GM12878 (cell line): ENCODE measurements around the gene LAMA4. TPM values are rescaled to one million over a fixed set of nuclear protein-coding genes. Genes with fewer than 3 reads are reported as not detected.

Source experiments
- ATAC-seq: fragments of 200-7000 bp; cut with Tn5 transposase; 3 replicates; pipeline ENCODE4 v1.9.1; 2020; ENCODE audit warnings: mild to moderate bottlenecking, moderate library complexity
- BruUV-seq: library from RNA; stranded (reverse); fragments of 400-500 nt; replicated peaks from 2 replicates; lab custom pipeline; 2021; lab: Mats Ljungman, UMichigan
- CTCF ChIA-PET: fragments of 300-600 bp; sonication (Branson Sonifier 250); formaldehyde crosslinking; extraction: SDS; loops from one replicate; lab custom pipeline; 2021; ENCODE audit warnings: inconsistent platforms; lab: Yijun Ruan, JAX
- POLR2A ChIA-PET: fragments of 350-600 bp; formaldehyde crosslinking; extraction: SDS; loops from one replicate; lab custom pipeline; 2021; ENCODE audit warnings: inconsistent platforms; lab: Charles Lee
- RAD21 ChIA-PET: fragments of 300-600 bp; sonication (Branson Sonifier 250); formaldehyde crosslinking; loops from one replicate; lab custom pipeline; 2023; ENCODE audit warnings: antibody characterized with exemption; ENCODE audit not compliant: unreplicated experiment; lab: Charles Lee
- SMC1A ChIA-PET: fragments of 300-600 bp; sonication (Branson Sonifier 250); formaldehyde crosslinking; loops from one replicate; lab custom pipeline; 2023; ENCODE audit not compliant: unreplicated experiment, uncharacterized antibody; lab: Charles Lee
- DNase-seq: peaks from one replicate; pipeline ENCODE4 v3.0.0-alpha.2; 2011; ENCODE audit warnings: low read depth, low spot score
- FAIRE-seq: peaks from 3 replicates; lab custom pipeline; 2011; peaks lifted over from hg19 to GRCh38; lab: Jason Lieb, UNC
- H2AFZ ChIP-seq: 2 replicates; pipeline ENCODE4 v1.6.0; 2011; ENCODE audit warnings: low read depth, low read length, control low read depth; ENCODE audit not compliant: control insufficient read depth
- H3K27ac ChIP-seq: 2 replicates; pipeline ENCODE4 v1.5.1; 2011; ENCODE audit warnings: control low read depth; ENCODE audit not compliant: control insufficient read depth, insufficient read depth
- H3K27me3 ChIP-seq, 2 experiments: replicated peaks in 1 of 2; 2 replicates each; pipeline versions ENCODE4 v1.6.0 to v1.6.1; 2011; ENCODE audit warnings: low read length in 1 of 2; ENCODE audit not compliant: control insufficient read depth in 2 of 2, insufficient read depth in 2 of 2
- H3K36me3 ChIP-seq, 2 experiments: 2 replicates each; pipeline ENCODE4 v1.5.1; 2011; ENCODE audit warnings: low read length in 1 of 2; ENCODE audit not compliant: control insufficient read depth in 2 of 2, insufficient read depth in 2 of 2
- H3K4me1 ChIP-seq: 2 replicates; pipeline ENCODE4 v1.6.1; 2011; ENCODE audit warnings: mild to moderate bottlenecking, low read length, moderate library complexity, mixed read lengths; ENCODE audit not compliant: control insufficient read depth, insufficient read depth
- H3K4me2 ChIP-seq: 2 replicates; pipeline ENCODE4 v1.6.0; 2011; ENCODE audit warnings: control low read depth; ENCODE audit not compliant: control insufficient read depth, insufficient read depth
- H3K4me3 ChIP-seq: fragments of 200-600 bp; sonication (generic); 2 replicates; pipeline ENCODE4 v1.5.1; 2016
- H3K79me2 ChIP-seq: 2 replicates; pipeline ENCODE4 v1.6.0; 2011; ENCODE audit warnings: low read length; ENCODE audit not compliant: control insufficient read depth, insufficient read depth
- H3K9ac ChIP-seq: 2 replicates; pipeline ENCODE4 v1.8.0; 2011; ENCODE audit warnings: low read length, control low read depth, mixed read lengths; ENCODE audit not compliant: control insufficient read depth, insufficient read depth
- H3K9me3 ChIP-seq: replicated peaks from 3 replicates; pipeline ENCODE4 v1.5.1; 2011; ENCODE audit warnings: mild to moderate bottlenecking, low read length; ENCODE audit not compliant: control insufficient read depth, insufficient read depth
- H4K20me1 ChIP-seq: 2 replicates; pipeline ENCODE4 v1.6.0; 2011; ENCODE audit not compliant: control insufficient read depth, insufficient read depth
- CEBPB ChIP-seq, 2 experiments: fragments of 150-350 bp in 1 of 2; IDR thresholded peaks; 2 replicates each; pipeline ENCODE4 v1.6.1; 2012 to 2014; ENCODE audit warnings: low read depth in 2 of 2, low read length in 2 of 2, borderline replicate concordance in 1 of 2, inconsistent platforms in 1 of 2
- IRF3 ChIP-seq: fragments of 450-650 bp; IDR thresholded peaks from 2 replicates; pipeline ENCODE4 v1.6.1; 2014; ENCODE audit warnings: mild to moderate bottlenecking
- LARP7 ChIP-seq: fragments of 450-650 bp; IDR thresholded peaks from 2 replicates; pipeline ENCODE4 v1.6.1; 2017; ENCODE audit warnings: mild to moderate bottlenecking
- MXI1 ChIP-seq: fragments of 150-350 bp; IDR thresholded peaks from 2 replicates; pipeline ENCODE4 v1.6.1; 2011; ENCODE audit warnings: low read depth, mild to moderate bottlenecking, inconsistent platforms, low read length, improper control_type of control experiment
- MYC ChIP-seq: IDR thresholded peaks from 2 replicates; pipeline ENCODE4 v1.6.1; 2011; ENCODE audit warnings: mild to moderate bottlenecking, low read length, moderate library complexity, inconsistent platforms; ENCODE audit not compliant: insufficient read depth, insufficient replicate concordance, insufficient read length, severe bottlenecking
- NFXL1 ChIP-seq: fragments of 450-650 bp; IDR thresholded peaks from 2 replicates; pipeline ENCODE4 v1.6.1; 2017; ENCODE audit warnings: antibody characterized with exemption, mild to moderate bottlenecking, borderline replicate concordance
- NFYB ChIP-seq: IDR thresholded peaks from 2 replicates; pipeline ENCODE4 v1.6.1; 2011; ENCODE audit warnings: low read depth, mild to moderate bottlenecking, low read length, improper control_type of control experiment, moderate library complexity; ENCODE audit not compliant: insufficient read depth
- NR2C1 ChIP-seq: fragments of 450-650 bp; IDR thresholded peaks from 2 replicates; pipeline ENCODE4 v1.6.1; 2017; ENCODE audit warnings: antibody characterized with exemption, mild to moderate bottlenecking, moderate library complexity
- RBBP5 ChIP-seq: fragments of 200-600 bp; sonication (generic); conservative IDR thresholded peaks from 2 replicates; pipeline ENCODE4 v1.6.1; 2016
- RCOR1 ChIP-seq: conservative IDR thresholded peaks from 2 replicates; pipeline ENCODE4 v1.6.1; 2012; ENCODE audit warnings: low read depth, low read length, improper control_type of control experiment
- SIX5 ChIP-seq: IDR thresholded peaks from 2 replicates; pipeline ENCODE4 v1.6.1; 2011; ENCODE audit warnings: mild to moderate bottlenecking, low read depth, low read length, moderate library complexity; ENCODE audit not compliant: severe bottlenecking
- SMAD5 ChIP-seq: IDR thresholded peaks from 2 replicates; pipeline ENCODE4 v1.6.1; 2016; ENCODE audit warnings: antibody characterized with exemption, low read depth
- SREBF1 ChIP-seq: IDR thresholded peaks from 2 replicates; pipeline ENCODE4 v1.6.1; 2012; ENCODE audit warnings: mild to moderate bottlenecking, low read length
- WRNIP1 ChIP-seq: IDR thresholded peaks from 2 replicates; pipeline ENCODE4 v1.6.1; 2011; ENCODE audit warnings: low read depth, low read length, improper control_type of control experiment, borderline replicate concordance
- ZNF687 ChIP-seq: fragments of 450-650 bp; IDR thresholded peaks from 2 replicates; pipeline ENCODE4 v1.6.1; 2017; ENCODE audit warnings: mild to moderate bottlenecking, moderate library complexity
- WGBS: methylation state at CpG from one replicate; pipeline ENCODE4 v1.1.6; 2016; ENCODE audit warnings: low lambda C conversion rate; ENCODE audit not compliant: insufficient replicate concordance, insufficient coverage; ENCODE audit errors: missing lambda C conversion rate; 5-methylcytosine and 5-hydroxymethylcytosine counted together
- in situ Hi-C: fragments of 300-500 bp; cut with MboI; formaldehyde crosslinking; loops from 9 replicates; pipeline ENCODE4 v1.14.3; 2018; ENCODE audit warnings: mixed read lengths
- intact Hi-C: fragments of 100-400 bp; cut with micrococcal nuclease; formaldehyde crosslinking; loops from one replicate; pipeline ENCODE4 v1.14.2; 2022; ENCODE audit not compliant: unreplicated experiment
- polyA plus RNA-seq, 11 experiments: library from polyadenylated mRNA; depleted of rRNA in 4 of 11; unstranded in 6 of 11; stranded (reverse) in 5 of 11; fragments of >200 nt; fragmentation: Nextera tagmentation in 4 of 11; fragmentation: Illumina TruSeq in 1 of 11; extraction: Ambion mirVana in 4 of 11; extraction: Trizol in 1 of 11; gene quantifications; 1 replicate in 1 of 11; 2 replicates in 10 of 11; pipeline versions ENCODE4 v1.2.1 to v1.2.3, GENCODE V29; 2011 to 2016; ENCODE audit warnings: inconsistent platforms in 2 of 11, missing spikeins in 2 of 11, low read depth in 1 of 11
- total RNA-seq, 4 experiments: library from RNA; depleted of rRNA in 3 of 4; stranded (reverse); fragments of >200 nt in 3 of 4; fragmentation: Illumina TruSeq in 1 of 4; extraction: Trizol in 1 of 4; gene quantifications; 2 replicates each; pipeline versions ENCODE4 v1.2.1 to v1.2.3, GENCODE V29; 2013 to 2021

LAMA4 gene
- total and polyA plus RNA-seq, 10 of the 15 experiments (the other 5 are each of a cell fraction or from before 2014, with no cell fraction given): 0.11 to 0.21 (median 0.14) TPM; not detected in 7

GRCh38 chr6:112227411-112227810 is 27.0 kb downstream of the LAMA4 start:
- SMC1A ChIA-PET: no interaction called here
- intact Hi-C loops: no loop called here
- Histone ChIP-seq H3K79me2 (no peaks in the 10 kb centered on the region), H3K4me2 (no peak overlapping the region), H3K36me3 (no peaks in the 10 kb centered on the region), H3K27ac (no peak overlapping the region), H3K27me3 (no peaks in the 10 kb centered on the region; a peak in 1 of 4 replicates), H3K4me1 (no peaks in the 10 kb centered on the region), H3K4me3 (no peak overlapping the region), H4K20me1 (no peaks in the 10 kb centered on the region), H3K9ac (no peak overlapping the region), H3K9me3 (no peaks in the 10 kb centered on the region), H2AFZ (no peak overlapping the region)
- in situ Hi-C loops: no loop called here
- DNase-seq (no peak), FAIRE-seq (no peak), ATAC-seq (no peak)
- 33% methylated on average over 2 of the region's 2 CpGs for WGBS
- CTCF ChIA-PET: interaction anchor here (1.2 kb wide), 1 partner anchor 57 kb away, joined by 4 read pairs; no protein-coding TSS in a partner anchor
- RAD21 ChIA-PET: no interaction called here
- no TSS peak for BruUV-seq
- POLR2A ChIA-PET: no interaction called here
- no peak for TF ChIP-seq MXI1
- no peak for TF ChIP-seq MYC
- no peak for TF ChIP-seq RBBP5
- TF ChIP-seq RCOR1: no peak
- TF ChIP-seq LARP7: no peak
- TF ChIP-seq NR2C1: no peak
- TF ChIP-seq SMAD5: no peak
- TF ChIP-seq NFYB: no peak
- TF ChIP-seq IRF3: no peak
- TF ChIP-seq SIX5: no peak
- no peak for TF ChIP-seq ZNF687
- no peak for TF ChIP-seq CEBPB (IDR thresholded peaks at IDR 0.05; ENCODE audit: borderline replicate concordance in 1 of 2, low read depth in 2 of 2, low read length in 2 of 2)
- no peak for TF ChIP-seq SREBF1
- no peak for TF ChIP-seq NFXL1
- TF ChIP-seq WRNIP1: no peak
